ENCODE measurements around the gene LHFPL6. TPM values are rescaled to one million over a fixed set of nuclear protein-coding genes. Genes with fewer than 3 reads are reported as not detected.

The LHFPL6 gene
- total and polyA plus RNA-seq, 3 donors from 2014 or later, result 37.3 to 65.5 (median 52.1) TPM

DNA sequence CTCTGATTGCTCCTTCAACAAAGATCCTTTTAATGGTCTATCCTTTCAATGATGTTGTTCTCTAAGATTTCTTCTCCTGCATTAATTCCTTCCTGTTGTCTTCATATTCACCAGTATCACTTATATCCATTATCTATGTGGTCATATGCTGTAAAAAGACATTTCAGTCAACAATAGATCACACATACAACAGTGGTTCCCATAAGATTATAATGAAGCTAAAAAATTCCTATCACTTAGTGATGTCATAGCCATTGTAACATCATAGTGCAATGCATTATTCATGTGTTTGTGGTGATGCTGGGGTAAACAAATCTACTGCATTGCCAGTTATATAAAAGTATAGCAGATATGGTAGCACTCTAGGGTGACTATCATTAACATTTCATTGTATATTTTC is 266.1 kb downstream of the LHFPL6 start:
- H3K4me1 ChIP-seq, result no peaks in the 10 kb centered on the region
- H3K9me3 ChIP-seq, result no peaks in the 10 kb centered on the region
- no peak overlapping the region for H3K4me3 ChIP-seq
- TF ChIP-seq, protein P1, sequence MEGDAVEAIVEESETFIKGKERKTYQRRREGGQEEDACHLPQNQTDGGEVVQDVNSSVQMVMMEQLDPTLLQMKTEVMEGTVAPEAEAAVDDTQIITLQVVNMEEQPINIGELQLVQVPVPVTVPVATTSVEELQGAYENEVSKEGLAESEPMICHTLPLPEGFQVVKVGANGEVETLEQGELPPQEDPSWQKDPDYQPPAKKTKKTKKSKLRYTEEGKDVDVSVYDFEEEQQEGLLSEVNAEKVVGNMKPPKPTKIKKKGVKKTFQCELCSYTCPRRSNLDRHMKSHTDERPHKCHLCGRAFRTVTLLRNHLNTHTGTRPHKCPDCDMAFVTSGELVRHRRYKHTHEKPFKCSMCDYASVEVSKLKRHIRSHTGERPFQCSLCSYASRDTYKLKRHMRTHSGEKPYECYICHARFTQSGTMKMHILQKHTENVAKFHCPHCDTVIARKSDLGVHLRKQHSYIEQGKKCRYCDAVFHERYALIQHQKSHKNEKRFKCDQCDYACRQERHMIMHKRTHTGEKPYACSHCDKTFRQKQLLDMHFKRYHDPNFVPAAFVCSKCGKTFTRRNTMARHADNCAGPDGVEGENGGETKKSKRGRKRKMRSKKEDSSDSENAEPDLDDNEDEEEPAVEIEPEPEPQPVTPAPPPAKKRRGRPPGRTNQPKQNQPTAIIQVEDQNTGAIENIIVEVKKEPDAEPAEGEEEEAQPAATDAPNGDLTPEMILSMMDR (IDR thresholded peaks at IDR 0.05), result no peak
- TF ChIP-seq POLR2A (IDR thresholded peaks at IDR 0.05), result no peak
- no peaks in the 10 kb centered on the region for H3K27me3 ChIP-seq
- intact Hi-C loops (cut with DNase I; ENCODE audit: low total_unique reads), result no loop called here
- no peak overlapping the region for H3K27ac ChIP-seq
- DNase-seq, result no peak
- no peaks in the 10 kb centered on the region for H3K36me3 ChIP-seq (ENCODE audit: low read depth, missing control alignments)

DNA sequence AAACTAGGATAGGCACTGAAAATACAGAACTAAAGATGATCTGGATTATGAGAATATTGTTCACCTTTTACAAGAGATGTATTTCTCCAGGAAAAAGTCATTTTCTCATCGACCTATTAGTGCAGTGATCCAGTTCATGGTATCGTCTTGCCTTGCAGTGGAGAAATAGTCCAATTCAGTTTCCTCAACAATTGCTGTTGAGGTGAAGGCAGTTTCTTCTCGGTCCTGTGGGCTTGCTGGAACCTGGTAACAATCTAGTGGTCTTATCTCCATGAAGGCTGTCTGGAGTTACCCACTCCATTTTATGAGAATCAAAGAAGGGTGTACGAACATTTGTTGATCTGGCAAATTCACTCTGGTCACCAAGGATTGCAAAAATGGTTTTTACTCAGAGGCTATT is 266.8 kb downstream of the LHFPL6 start:
- Histone ChIP-seq H3K27ac (no peak overlapping the region), H3K9me3 (no peaks in the 10 kb centered on the region), H3K4me1 (no peaks in the 10 kb centered on the region), H3K36me3 (ENCODE audit: low read depth, missing control alignments) (no peaks in the 10 kb centered on the region), H3K27me3 (no peaks in the 10 kb centered on the region), H3K4me3 (no peak overlapping the region)
- intact Hi-C loops (cut with DNase I; ENCODE audit: low total_unique reads), result no loop called here
- TF ChIP-seq, protein P1 (IDR thresholded peaks at IDR 0.05), result no peak
- TF ChIP-seq POLR2A (IDR thresholded peaks at IDR 0.05), result no peak
- DNase-seq, result no peak
- WGBS, 2 donors, result 85 to 89% methylated on average over 4 of the region's 4 CpGs

DNA sequence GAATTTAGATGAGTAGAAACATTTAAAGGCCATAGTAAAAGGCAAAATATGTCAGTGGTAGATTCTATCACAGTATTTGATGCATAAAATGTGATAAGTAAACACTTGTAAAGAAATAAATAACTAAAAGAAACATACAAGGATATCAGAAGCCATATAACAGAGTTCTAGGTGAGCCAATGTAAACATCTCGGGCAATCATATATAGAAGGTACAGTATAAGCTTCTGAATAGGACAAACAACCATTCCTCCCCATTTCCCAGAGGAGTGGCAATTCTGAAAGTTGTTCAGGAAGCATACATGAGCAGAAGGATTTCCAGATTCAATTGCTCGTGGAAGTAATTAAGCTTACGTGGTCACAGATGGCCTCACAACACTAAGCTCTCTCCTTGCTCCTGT is 267.3 kb downstream of the LHFPL6 start:
- TF ChIP-seq POLR2A (IDR thresholded peaks at IDR 0.05), result no peak
- TF ChIP-seq, protein P1 (IDR thresholded peaks at IDR 0.05), result no peak
- Histone ChIP-seq H3K4me1 (no peaks in the 10 kb centered on the region), H3K4me3 (no peak overlapping the region), H3K36me3 (ENCODE audit: low read depth, missing control alignments) (no peaks in the 10 kb centered on the region), H3K27ac (no peak overlapping the region), H3K9me3 (no peaks in the 10 kb centered on the region), H3K27me3 (no peaks in the 10 kb centered on the region)
- DNase-seq, result no peak
- intact Hi-C loops (cut with DNase I; ENCODE audit: low total_unique reads), result no loop called here
- WGBS, 2 donors, result 72 to 91% methylated on average over 3 of the region's 3 CpGs

- intact Hi-C loops (cut with DNase I; ENCODE audit: low total_unique reads), result no loop called here
- Histone ChIP-seq H3K27ac (no peak overlapping the region), H3K27me3 (no peaks in the 10 kb centered on the region), H3K4me1 (peaks cover 3% of the 10 kb centered on the region), H3K9me3 (no peaks in the 10 kb centered on the region), H3K4me3 (no peak overlapping the region), H3K36me3 (ENCODE audit: low read depth, missing control alignments) (no peaks in the 10 kb centered on the region)
- DNase-seq, result no peak
- TF ChIP-seq POLR2A (IDR thresholded peaks at IDR 0.05), result no peak
- TF ChIP-seq, protein P1 (IDR thresholded peaks at IDR 0.05), result no peak
- 95 to 96% methylated on average over 2 of the region's 2 CpGs for WGBS, 2 donors
Measured at GRCh38 chr13:39330504-39330903, 272.5 kb downstream of the LHFPL6 start.

DNA sequence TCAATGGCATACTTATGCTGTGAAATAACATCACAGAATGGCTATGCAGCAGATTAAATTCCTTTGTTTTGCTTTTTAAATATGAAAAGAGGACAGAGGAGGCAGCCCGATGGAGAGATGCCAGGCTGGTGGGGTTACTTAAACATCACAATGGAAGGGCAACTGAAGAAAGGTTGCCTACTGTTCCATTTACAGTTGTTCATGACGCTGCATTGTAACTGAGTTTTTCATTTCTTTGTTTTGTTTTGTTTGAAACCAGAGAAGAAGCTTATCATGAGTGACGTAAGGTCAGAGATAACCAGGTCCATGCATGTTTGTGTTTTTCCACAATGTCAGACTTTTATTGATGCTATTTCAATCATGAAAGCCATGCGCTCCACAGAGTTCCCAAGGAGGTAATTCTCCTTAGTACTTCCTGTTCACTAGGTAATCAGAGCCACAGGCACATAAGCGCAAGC is 273.8 kb downstream of the LHFPL6 start:
- Histone ChIP-seq H3K27ac (no peak overlapping the region), H3K9me3 (no peaks in the 10 kb centered on the region), H3K4me1 (peaks cover 3% of the 10 kb centered on the region), H3K4me3 (no peak overlapping the region), H3K27me3 (no peaks in the 10 kb centered on the region), H3K36me3 (ENCODE audit: low read depth, missing control alignments) (no peaks in the 10 kb centered on the region)
- intact Hi-C loops (cut with DNase I; ENCODE audit: low total_unique reads), result no loop called here
- TF ChIP-seq, protein P1 (IDR thresholded peaks at IDR 0.05), result no peak
- TF ChIP-seq POLR2A (IDR thresholded peaks at IDR 0.05), result no peak
- 70 to 78% methylated on average over 5 of the region's 5 CpGs for WGBS, 2 donors
- no peak for DNase-seq
